ENCODE data around the gene CEP68.

The CEP68 gene

GRCh38 chr2:65023742-65024141, 32.5 kb upstream of the CEP68 start:
- no peaks in the 10 kb centered on the region for H3K9me3 ChIP-seq (ENCODE audit: control insufficient read depth, insufficient read depth, low read length)
- H3K27me3 ChIP-seq (ENCODE audit: control insufficient read depth, insufficient read depth, low read length) = no peaks in the 10 kb centered on the region
- H3K4me1 ChIP-seq (ENCODE audit: control insufficient read depth, insufficient read depth, low read length) = no peaks in the 10 kb centered on the region
- no peaks in the 10 kb centered on the region for H3K36me3 ChIP-seq (ENCODE audit: control insufficient read depth, insufficient read depth, low read length)
- no peak overlapping the region for H3K9ac ChIP-seq (ENCODE audit: low read depth, low read length)
- no peak overlapping the region for H3K4me3 ChIP-seq (ENCODE audit: low read depth, low read length)

DNA sequence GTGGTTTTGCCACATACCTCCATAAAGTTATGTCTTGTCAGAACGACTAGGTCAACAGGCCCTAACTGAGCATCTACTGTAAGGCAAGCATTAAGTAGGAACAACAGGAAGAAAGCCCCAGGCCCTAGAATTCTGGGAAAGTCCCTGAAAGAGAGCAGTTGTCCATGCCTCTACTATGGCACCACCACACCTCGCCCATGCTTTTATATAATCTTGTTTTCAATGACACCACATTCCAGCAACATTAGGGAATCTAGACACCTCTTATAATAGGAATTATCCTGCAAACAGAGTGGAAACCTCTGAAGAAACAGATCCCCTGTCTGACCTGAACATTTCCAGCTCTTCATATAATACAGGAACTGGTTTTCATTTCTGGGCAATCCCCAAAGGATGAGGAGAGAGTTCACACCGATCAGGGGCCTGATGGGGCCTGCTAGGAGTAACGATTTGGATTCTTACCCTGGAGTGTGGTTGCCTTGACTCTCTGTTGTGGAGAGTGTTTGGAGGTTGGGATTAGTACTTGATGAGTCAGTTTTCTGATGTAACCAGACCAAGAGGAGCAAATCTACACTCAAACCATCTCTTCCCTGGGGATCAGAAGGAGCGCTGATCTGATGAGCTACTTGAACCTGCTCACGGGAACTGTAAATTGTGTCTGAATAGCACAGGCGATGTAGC, 31.9 kb upstream of the CEP68 start:
- Histone ChIP-seq H3K36me3 (ENCODE audit: control insufficient read depth, insufficient read depth, low read length) (no peaks in the 10 kb centered on the region), H3K9me3 (ENCODE audit: control insufficient read depth, insufficient read depth, low read length) (no peaks in the 10 kb centered on the region), H3K4me1 (ENCODE audit: control insufficient read depth, insufficient read depth, low read length) (no peaks in the 10 kb centered on the region), H3K27me3 (ENCODE audit: control insufficient read depth, insufficient read depth, low read length) (no peaks in the 10 kb centered on the region), H3K9ac (ENCODE audit: low read depth, low read length) (no peak overlapping the region), H3K4me3 (ENCODE audit: low read depth, low read length) (no peak overlapping the region)

GRCh38 chr2:65025453-65026123, 30.6 kb upstream of the CEP68 start:
- H3K4me3 ChIP-seq (ENCODE audit: low read depth, low read length) = no peak overlapping the region
- no peaks in the 10 kb centered on the region for H3K9me3 ChIP-seq (ENCODE audit: control insufficient read depth, insufficient read depth, low read length)
- H3K4me1 ChIP-seq (ENCODE audit: control insufficient read depth, insufficient read depth, low read length) = peaks cover 2% of the 10 kb centered on the region
- H3K9ac ChIP-seq (ENCODE audit: low read depth, low read length) = no peak overlapping the region
- H3K27me3 ChIP-seq (ENCODE audit: control insufficient read depth, insufficient read depth, low read length) = no peaks in the 10 kb centered on the region
- H3K36me3 ChIP-seq (ENCODE audit: control insufficient read depth, insufficient read depth, low read length) = no peaks in the 10 kb centered on the region

DNA sequence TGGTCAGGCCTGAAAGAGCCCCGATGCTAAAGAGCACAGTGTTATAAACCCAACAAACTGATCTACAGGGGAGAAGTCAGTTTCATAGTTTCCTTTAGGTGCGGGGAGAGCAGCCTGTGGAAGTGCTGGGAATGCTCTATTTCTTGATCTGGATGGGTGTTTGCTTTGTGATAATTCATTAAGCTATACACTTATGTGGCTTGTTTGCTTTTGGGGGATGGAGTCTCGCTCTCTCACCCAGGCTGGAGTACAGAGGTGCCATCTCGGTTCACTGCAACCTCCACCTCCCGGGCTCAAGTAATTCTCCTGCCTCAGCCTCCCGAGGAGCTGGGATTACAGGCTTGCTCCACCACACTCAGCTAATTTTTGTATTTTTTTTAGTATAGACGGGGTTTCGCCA, 30.1 kb upstream of the CEP68 start:
- Histone ChIP-seq H3K27me3 (ENCODE audit: control insufficient read depth, insufficient read depth, low read length) (no peaks in the 10 kb centered on the region), H3K9me3 (ENCODE audit: control insufficient read depth, insufficient read depth, low read length) (no peaks in the 10 kb centered on the region), H3K36me3 (ENCODE audit: control insufficient read depth, insufficient read depth, low read length) (no peaks in the 10 kb centered on the region), H3K4me3 (ENCODE audit: low read depth, low read length) (no peak overlapping the region), H3K4me1 (ENCODE audit: control insufficient read depth, insufficient read depth, low read length) (peaks cover 6% of the 10 kb centered on the region), H3K9ac (ENCODE audit: low read depth, low read length) (no peak overlapping the region)

DNA sequence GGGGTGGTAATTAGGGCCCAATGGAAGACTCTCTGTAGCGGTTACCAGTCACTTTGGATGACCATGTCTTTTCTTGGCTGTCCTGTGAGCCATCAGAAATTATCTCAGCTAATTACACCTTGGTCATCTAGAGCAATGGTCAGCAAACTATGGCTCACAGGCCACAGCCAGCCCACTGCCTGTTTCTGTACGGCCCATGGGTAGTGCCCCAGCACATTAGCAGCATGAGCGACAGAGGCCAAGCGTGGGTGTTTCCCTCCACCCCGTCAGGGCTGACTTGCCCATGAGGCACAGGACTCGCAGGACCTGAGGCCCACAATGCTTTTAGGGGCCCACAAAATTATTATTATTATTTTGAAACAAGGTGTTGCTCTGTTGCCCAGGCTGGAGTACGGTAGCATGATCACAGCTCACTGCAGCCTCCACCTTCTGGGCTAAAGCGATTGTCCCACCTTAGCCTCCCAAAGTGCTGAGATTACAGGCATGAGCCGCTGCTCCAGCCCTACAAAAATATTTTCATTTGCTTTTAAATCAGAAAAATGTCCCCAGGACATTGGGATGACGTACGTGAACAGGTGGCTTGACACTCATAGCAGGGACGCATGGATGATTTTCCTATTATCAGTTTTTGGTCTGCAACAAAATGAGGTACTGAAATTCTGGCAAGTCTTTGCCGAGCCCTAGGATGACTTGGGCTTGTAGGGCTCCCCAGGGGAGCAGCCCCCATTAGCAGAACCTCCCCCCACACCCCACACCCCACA, 29.3 kb upstream of the CEP68 start:
- H3K36me3 ChIP-seq (ENCODE audit: control insufficient read depth, insufficient read depth, low read length) = no peaks in the 10 kb centered on the region
- H3K4me1 ChIP-seq (ENCODE audit: control insufficient read depth, insufficient read depth, low read length) = peaks cover 10% of the 10 kb centered on the region
- no peak overlapping the region for H3K9ac ChIP-seq (ENCODE audit: low read depth, low read length)
- no peaks in the 10 kb centered on the region for H3K9me3 ChIP-seq (ENCODE audit: control insufficient read depth, insufficient read depth, low read length)
- no peaks in the 10 kb centered on the region for H3K27me3 ChIP-seq (ENCODE audit: control insufficient read depth, insufficient read depth, low read length)
- no peak overlapping the region for H3K4me3 ChIP-seq (ENCODE audit: low read depth, low read length)

GRCh38 chr2:65027616-65028244, 28.5 kb upstream of the CEP68 start:
- peaks cover 16% of the 10 kb centered on the region for H3K4me1 ChIP-seq (ENCODE audit: control insufficient read depth, insufficient read depth, low read length)
- H3K36me3 ChIP-seq (ENCODE audit: control insufficient read depth, insufficient read depth, low read length) = no peaks in the 10 kb centered on the region
- no peak overlapping the region for H3K4me3 ChIP-seq (ENCODE audit: low read depth, low read length)
- no peak overlapping the region for H3K9ac ChIP-seq (ENCODE audit: low read depth, low read length)
- no peaks in the 10 kb centered on the region for H3K9me3 ChIP-seq (ENCODE audit: control insufficient read depth, insufficient read depth, low read length)
- H3K27me3 ChIP-seq (ENCODE audit: control insufficient read depth, insufficient read depth, low read length) = no peaks in the 10 kb centered on the region

DNA sequence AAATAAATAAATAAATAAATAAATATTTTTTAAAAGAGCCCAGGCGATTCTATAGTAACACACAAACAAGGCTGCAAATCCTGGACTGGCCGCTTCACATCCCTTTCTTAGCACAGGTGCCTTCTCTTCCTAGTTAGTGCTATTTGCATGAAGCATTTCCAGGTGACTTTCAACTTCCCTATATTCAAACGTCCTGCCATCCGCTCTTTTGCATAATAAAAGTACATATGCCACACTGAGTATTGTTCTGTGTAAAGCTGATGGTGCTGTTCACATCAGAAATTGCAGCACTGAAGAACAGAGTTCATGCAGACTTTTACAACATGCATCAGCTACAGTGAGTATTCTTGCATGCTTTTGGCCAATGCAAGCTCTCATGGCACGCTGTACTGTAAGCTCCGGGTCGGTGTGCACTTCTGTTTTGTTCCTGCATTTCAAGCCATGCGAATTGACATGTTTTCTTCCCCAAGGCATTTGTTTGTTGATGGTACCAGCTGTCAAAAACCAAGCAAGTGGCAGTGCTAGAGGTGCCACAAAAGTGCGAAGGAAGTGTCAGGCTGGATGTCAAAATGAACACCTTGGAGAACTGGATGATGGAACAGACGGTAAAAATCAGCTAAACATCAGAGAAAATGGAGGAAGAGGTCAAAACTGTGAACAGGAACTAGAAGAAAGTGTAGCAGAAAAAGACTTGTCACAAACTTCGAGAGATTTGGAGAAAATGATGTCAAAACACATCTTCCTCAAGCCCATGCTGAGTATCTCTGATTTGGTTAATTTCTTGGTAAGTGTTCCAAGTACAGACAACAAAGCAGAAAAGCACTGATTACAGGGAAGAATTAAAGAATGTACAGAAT, 25.5 kb upstream of the CEP68 start:
- peaks cover 16% of the 10 kb centered on the region for H3K4me1 ChIP-seq (ENCODE audit: control insufficient read depth, insufficient read depth, low read length)
- no peaks in the 10 kb centered on the region for H3K9me3 ChIP-seq (ENCODE audit: control insufficient read depth, insufficient read depth, low read length)
- no peak overlapping the region for H3K9ac ChIP-seq (ENCODE audit: low read depth, low read length)
- no peak overlapping the region for H3K4me3 ChIP-seq (ENCODE audit: low read depth, low read length)
- no peaks in the 10 kb centered on the region for H3K36me3 ChIP-seq (ENCODE audit: control insufficient read depth, insufficient read depth, low read length)
- no peaks in the 10 kb centered on the region for H3K27me3 ChIP-seq (ENCODE audit: control insufficient read depth, insufficient read depth, low read length)

- Histone ChIP-seq H3K4me3 (ENCODE audit: low read depth, low read length) (no peak overlapping the region), H3K9me3 (ENCODE audit: control insufficient read depth, insufficient read depth, low read length) (no peaks in the 10 kb centered on the region), H3K27me3 (ENCODE audit: control insufficient read depth, insufficient read depth, low read length) (no peaks in the 10 kb centered on the region), H3K9ac (ENCODE audit: low read depth, low read length) (no peak overlapping the region), H3K4me1 (ENCODE audit: control insufficient read depth, insufficient read depth, low read length) (peaks cover 16% of the 10 kb centered on the region), H3K36me3 (ENCODE audit: control insufficient read depth, insufficient read depth, low read length) (no peaks in the 10 kb centered on the region)
These were observed 24.7 kb upstream of the CEP68 start for GRCh38 chr2:65031341-65032018.

GRCh38 chr2:65032019-65032975, 23.9 kb upstream of the CEP68 start:
- Histone ChIP-seq H3K9me3 (ENCODE audit: control insufficient read depth, insufficient read depth, low read length) (no peaks in the 10 kb centered on the region), H3K36me3 (ENCODE audit: control insufficient read depth, insufficient read depth, low read length) (no peaks in the 10 kb centered on the region), H3K4me3 (ENCODE audit: low read depth, low read length) (no peak overlapping the region), H3K4me1 (ENCODE audit: control insufficient read depth, insufficient read depth, low read length) (peaks cover 16% of the 10 kb centered on the region), H3K9ac (ENCODE audit: low read depth, low read length) (peak overlapping the region; percentile 24), H3K27me3 (ENCODE audit: control insufficient read depth, insufficient read depth, low read length) (no peaks in the 10 kb centered on the region)

- Histone ChIP-seq H3K9me3 (ENCODE audit: control insufficient read depth, insufficient read depth, low read length) (no peaks in the 10 kb centered on the region), H3K36me3 (ENCODE audit: control insufficient read depth, insufficient read depth, low read length) (peaks cover 3% of the 10 kb centered on the region), H3K9ac (ENCODE audit: low read depth, low read length) (no peak overlapping the region), H3K4me3 (ENCODE audit: low read depth, low read length) (no peak overlapping the region), H3K27me3 (ENCODE audit: control insufficient read depth, insufficient read depth, low read length) (no peaks in the 10 kb centered on the region), H3K4me1 (ENCODE audit: control insufficient read depth, insufficient read depth, low read length) (peaks cover 16% of the 10 kb centered on the region)
These were observed 23.0 kb upstream of the CEP68 start for GRCh38 chr2:65033178-65033577.

All from iPS-15b (cell line).